LNCAP (cell line): Measurements from ENCODE around the gene CELF4.

Experiments
- TF ChIP-seq, protein P1 (sequence below): fragments of 450-650 bp; IDR thresholded peaks from 2 replicates; pipeline ENCODE4 v1.5.1; 2017; ENCODE audit warnings: mild to moderate bottlenecking

CELF4 gene

DNA sequence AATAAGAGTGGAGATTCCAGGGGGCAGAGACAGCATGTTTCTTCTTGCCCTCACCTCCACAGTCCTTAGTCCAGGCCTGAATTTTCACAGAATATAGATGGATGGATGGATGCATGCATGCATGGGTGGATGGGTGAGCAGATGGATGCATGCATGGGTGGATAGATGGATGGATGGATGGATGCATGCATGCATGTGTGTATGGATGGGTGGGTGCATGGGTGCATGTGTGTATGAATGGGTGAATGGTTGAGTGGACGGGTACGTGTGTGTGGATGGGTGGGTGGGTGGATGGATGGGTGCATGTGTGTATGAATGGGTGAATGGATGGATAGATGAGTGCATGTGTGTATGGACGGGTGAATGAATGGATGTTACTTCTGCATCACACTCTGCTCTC, 153.3 kb downstream of the CELF4 start:
- TF ChIP-seq, protein P1, sequence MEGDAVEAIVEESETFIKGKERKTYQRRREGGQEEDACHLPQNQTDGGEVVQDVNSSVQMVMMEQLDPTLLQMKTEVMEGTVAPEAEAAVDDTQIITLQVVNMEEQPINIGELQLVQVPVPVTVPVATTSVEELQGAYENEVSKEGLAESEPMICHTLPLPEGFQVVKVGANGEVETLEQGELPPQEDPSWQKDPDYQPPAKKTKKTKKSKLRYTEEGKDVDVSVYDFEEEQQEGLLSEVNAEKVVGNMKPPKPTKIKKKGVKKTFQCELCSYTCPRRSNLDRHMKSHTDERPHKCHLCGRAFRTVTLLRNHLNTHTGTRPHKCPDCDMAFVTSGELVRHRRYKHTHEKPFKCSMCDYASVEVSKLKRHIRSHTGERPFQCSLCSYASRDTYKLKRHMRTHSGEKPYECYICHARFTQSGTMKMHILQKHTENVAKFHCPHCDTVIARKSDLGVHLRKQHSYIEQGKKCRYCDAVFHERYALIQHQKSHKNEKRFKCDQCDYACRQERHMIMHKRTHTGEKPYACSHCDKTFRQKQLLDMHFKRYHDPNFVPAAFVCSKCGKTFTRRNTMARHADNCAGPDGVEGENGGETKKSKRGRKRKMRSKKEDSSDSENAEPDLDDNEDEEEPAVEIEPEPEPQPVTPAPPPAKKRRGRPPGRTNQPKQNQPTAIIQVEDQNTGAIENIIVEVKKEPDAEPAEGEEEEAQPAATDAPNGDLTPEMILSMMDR: no peak

DNA sequence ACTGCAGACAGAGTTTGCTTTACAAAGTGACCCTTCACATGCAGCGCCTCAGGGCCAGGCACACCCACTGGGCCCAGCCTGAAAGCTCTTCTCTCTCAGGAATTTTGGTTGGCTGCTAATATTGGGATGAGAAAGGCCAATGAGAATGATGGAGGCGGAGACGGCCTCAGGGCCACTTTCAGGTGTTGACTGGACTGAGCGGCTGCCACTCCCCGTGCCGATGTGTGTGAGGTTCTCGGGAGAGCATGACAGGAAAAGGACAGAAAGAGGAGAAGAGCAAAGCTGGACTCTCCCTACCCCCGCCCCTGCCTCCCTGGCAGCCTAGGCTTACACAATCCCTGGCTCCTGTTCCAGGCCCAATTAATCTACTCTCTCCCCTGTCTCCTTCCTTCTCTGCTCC, 155.7 kb downstream of the CELF4 start:
- TF ChIP-seq, protein P1: no peak

DNA sequence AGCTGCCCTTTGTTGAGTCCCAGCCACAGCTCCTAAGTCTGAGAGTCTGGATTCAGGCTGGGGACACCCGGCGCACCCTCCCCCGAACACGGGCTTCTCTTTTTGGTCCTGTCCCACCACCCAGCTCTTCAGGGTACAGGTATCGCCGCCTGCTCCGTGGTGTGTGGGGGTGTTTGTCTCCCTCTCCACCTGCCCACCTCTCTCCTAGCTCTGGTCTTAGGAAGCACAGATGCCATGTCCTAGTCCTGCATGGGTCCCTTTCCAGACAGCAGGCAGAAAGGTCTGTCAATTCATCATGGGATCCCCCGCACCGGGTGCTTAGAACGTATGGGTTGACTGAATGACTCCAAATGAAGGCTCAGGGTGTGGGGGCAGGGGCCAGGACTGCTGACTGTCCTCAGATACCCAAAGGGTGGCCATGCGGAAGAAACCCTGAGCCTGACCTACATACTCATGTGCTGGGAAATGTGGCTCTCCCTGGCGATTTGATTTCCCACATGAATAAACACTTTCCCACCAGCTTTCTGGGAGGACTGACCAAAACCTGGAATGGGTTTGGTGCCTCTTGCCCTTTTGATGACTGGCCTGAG, 156.8 kb downstream of the CELF4 start:
- TF ChIP-seq, protein P1: no peak

DNA sequence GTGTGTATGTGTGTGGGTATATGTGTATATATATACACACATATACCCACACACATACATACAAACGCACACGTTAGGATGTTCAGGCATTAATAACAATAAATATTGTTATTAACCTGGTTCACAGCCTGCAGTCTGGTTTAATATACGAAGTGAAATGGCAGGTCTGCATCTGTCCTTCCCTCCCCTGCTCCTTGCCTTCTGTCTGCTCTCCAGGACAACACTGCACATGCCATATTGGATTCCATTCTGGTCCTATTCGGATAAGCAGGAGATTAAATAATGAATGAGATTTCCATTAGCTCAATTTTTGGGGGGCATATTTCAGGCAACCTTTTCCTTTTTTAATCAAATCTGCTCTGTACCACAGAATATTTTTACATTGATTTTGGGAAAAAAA, 158.0 kb downstream of the CELF4 start:
- TF ChIP-seq, protein P1: no peak

DNA sequence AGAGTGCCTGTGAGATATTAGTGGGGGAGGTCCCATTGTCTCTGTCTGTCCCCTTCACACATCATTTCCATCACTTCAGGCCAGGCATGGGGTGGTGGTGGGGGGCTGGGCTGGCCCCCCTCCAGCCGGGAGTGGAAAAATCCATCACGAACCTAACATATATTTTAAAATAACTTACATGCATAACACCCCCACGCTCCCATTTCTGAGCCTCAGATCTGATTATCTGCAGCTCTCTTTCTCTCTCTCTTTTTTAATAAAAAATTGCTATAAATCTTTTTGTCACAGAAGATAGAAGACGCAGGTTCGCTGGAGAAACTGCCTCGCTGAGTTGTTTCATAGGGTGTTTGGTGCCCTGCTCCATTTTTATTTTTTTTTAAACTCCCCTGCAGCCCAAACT, 159.8 kb downstream of the CELF4 start:
- TF ChIP-seq, protein P1: no peak

DNA sequence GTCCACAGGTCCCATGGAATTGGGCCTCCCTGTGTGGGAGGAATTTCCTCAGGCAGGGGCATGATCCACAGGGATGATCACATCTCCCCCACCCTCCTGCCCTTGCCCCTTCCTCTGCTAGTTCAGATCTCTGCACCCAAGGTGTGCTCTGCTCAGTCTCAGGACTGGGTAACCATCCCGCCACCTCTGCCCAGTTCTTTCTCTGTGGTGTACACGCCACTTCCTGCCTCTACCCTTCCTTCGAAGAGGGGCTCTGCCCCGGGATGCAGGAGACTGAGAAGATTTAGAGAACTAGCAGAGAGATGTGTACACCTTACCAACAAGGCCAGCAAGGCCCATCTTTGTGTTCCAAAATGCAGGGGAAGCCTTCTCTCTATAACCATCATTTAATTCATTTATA, 160.4 kb downstream of the CELF4 start:
- TF ChIP-seq, protein P1: no peak

DNA sequence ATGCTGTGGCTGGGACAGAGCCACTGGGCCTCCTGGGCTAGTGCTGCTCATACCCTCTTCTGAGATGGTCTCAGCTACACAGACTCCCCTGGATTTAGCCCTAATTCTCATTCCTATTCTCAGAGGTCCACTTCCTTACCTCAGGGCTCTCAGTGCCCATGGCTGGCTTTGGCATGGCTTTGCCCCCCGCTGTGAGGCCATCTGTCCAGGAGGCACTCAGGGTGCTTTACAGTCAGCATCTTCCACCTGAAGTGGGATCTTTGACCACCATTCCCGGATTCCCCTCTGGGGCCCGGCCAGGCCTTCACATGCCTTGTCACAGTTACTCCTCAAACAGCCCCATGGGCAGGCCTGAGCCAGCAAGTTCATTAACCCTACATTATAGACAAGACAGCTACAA, 161.8 kb downstream of the CELF4 start:
- TF ChIP-seq, protein P1: no peak
